OCI-LY1 (cell line): ENCODE results near the gene INTS15.

Experiments used
- CTCF ChIP-seq: fragments of 200-600 bp; sonication (generic), shearing (Covaris generic); IDR thresholded peaks from 2 replicates; pipeline ENCODE4 v1.5.1; 2017; ENCODE audit warnings: mild to moderate bottlenecking, antibody characterized with exemption, low read length, moderate library complexity, mixed read lengths
- EZH2 ChIP-seq: fragments of 200-600 bp; sonication (generic), shearing (Covaris generic); IDR thresholded peaks from 2 replicates; pipeline ENCODE4 v1.8.0; 2017; ENCODE audit warnings: borderline replicate concordance, mixed run types, mild to moderate bottlenecking, antibody characterized with exemption, low read length, moderate library complexity, mixed read lengths

- TF ChIP-seq CTCF (no peak), EZH2 (no peak)
Observed at GRCh38 chr7:6648815-6649104, 58.9 kb downstream of the INTS15 start.
